ENCODE results near the gene GALNTL6.

GALNTL6 gene

DNA sequence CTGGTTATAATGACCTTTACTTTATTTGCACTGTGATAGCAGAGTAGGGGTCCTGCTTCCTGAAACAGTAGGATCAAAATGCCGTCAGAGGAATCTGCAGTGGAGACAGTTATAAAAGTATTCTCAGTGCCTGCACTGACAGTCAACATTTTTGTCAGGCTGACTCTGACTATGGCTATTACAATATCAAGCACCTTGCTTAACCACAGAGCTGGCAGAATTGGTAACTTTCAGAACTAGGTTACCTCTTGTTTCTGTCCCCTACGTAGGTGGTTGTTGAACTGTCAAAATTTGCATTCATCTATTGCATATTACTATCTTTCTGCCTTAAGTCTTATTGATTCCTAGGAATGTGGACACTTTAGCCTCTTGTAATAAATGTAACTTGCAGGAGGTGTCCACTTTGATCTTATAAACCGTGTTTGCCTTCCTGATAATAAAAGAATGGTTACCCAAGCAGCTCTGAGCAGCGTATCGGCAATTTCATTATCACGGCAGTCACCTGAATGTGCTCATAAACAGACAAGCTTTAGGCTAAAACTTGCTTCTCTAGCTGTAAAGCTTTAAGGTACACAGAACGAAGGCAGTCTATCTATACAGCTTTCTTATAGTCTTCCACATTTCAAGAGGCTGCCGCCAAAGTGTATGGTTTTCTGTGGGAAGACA lies 1002.4 kb downstream of the GALNTL6 start:
- no peak for DNase-seq (ENCODE audit: low read depth)
- no peak overlapping the region for H3K4me3 ChIP-seq (ENCODE audit: control insufficient read depth, low read depth, low read length)
- TF ChIP-seq, protein P1, sequence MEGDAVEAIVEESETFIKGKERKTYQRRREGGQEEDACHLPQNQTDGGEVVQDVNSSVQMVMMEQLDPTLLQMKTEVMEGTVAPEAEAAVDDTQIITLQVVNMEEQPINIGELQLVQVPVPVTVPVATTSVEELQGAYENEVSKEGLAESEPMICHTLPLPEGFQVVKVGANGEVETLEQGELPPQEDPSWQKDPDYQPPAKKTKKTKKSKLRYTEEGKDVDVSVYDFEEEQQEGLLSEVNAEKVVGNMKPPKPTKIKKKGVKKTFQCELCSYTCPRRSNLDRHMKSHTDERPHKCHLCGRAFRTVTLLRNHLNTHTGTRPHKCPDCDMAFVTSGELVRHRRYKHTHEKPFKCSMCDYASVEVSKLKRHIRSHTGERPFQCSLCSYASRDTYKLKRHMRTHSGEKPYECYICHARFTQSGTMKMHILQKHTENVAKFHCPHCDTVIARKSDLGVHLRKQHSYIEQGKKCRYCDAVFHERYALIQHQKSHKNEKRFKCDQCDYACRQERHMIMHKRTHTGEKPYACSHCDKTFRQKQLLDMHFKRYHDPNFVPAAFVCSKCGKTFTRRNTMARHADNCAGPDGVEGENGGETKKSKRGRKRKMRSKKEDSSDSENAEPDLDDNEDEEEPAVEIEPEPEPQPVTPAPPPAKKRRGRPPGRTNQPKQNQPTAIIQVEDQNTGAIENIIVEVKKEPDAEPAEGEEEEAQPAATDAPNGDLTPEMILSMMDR (conservative IDR thresholded peaks at IDR 0.05; ENCODE audit: control insufficient read depth, insufficient read depth, low read depth, low read length): no peak

DNA sequence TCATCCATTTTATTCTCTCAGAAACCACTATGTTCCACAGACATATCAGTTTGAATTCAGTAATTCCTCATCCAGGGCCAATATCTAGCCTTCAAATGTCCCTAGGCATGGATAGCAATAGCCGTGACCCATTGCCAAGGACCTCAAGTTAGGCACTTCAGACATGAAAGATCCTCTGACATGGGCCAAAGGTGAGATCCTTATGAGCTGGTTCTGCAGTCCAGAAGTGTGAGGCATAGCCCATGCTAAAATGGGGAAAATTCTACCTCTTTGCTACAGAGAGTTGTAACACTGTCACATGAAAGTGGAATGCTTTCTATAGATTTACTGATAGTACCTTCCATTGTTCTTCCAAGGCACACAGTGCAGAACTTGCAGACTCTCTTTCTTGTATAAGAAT lies 1005.7 kb downstream of the GALNTL6 start:
- TF ChIP-seq, protein P1 (conservative IDR thresholded peaks at IDR 0.05; ENCODE audit: control insufficient read depth, insufficient read depth, low read depth, low read length): no peak
- no peak for DNase-seq (ENCODE audit: low read depth)
- H3K4me3 ChIP-seq (ENCODE audit: control insufficient read depth, low read depth, low read length): no peak overlapping the region

DNA sequence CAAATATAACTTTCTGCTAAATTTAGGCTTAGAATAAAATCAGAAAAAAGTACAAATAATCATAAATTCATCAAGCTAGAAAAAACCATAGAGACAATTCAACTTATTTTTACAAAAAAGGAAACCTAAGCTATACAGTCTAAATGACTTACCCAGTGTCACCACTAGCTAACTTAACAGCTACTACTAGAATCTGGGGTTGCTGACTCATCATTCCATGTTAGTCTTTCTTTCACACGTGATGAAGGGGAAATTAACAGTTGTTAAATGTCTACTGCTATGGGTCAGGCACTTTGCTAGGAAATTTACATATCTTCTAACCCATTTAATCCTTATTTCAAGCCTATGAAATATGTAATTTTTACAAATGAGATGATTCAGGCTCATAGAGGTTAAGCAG lies 1006.1 kb downstream of the GALNTL6 start:
- no peak overlapping the region for H3K4me3 ChIP-seq (ENCODE audit: control insufficient read depth, low read depth, low read length)
- TF ChIP-seq, protein P1 (conservative IDR thresholded peaks at IDR 0.05; ENCODE audit: control insufficient read depth, insufficient read depth, low read depth, low read length): no peak
- DNase-seq (ENCODE audit: low read depth): no peak

DNA sequence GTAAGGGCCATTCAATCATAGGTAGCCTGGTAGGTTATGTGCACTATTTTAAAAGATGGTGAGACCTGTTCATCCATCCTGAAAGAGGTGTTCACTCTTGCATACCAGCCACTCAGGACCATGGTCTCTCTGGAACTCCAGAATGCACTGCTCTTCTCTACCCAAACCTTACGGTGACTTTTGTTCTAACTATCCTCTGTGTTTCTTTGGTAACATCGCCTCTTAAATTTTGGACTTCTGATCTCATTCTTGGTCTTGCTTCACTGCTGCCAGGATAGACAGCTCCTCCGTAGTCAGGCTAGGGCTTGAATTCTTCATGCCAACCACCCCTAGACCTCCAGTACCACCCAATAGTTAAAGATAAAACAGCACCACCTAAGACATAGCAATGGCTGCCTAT lies 1009.1 kb downstream of the GALNTL6 start:
- TF ChIP-seq, protein P1 (conservative IDR thresholded peaks at IDR 0.05; ENCODE audit: control insufficient read depth, insufficient read depth, low read depth, low read length): no peak
- no peak for DNase-seq (ENCODE audit: low read depth)
- no peak overlapping the region for H3K4me3 ChIP-seq (ENCODE audit: control insufficient read depth, low read depth, low read length)

DNA sequence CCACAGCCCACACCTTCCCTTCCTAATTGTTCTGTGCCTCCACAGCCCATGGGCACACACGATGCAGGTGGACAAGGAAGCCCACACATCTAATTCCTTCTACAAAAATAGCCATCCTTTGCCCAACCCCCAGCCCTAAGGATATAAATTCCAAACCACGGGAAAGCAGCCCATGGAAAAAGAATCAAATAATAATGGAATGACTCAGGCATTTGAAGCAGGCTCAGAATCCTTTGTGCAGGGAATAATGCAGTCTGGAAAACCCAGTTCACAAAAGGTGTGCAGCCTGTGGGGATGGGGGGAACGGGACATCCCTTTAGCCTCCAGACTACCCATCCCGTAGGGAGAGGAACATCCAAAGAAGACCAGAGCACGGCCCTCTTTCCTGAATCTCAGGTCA lies 1013.1 kb downstream of the GALNTL6 start:
- DNase-seq (ENCODE audit: low read depth): no peak

DNA sequence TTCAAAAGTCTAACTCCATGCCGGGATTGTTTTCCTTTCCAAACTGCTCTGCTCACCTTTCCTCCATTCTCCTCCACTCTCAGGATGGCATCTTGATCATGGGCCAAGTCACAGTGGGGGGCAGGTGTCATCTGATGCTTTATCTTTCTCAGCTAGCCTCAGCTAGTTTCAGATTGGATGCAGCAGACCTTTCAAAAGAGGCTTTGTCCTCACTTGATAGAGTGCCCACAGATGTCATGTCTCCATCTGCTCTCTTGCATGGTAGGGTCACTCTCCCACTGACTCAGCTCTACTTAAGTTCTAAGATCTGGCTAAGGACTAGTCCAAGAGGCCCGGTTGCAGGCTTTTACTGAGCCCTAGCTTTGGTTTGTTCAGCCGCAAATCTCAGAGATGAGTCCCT lies 1013.7 kb downstream of the GALNTL6 start:
- H3K4me3 ChIP-seq (ENCODE audit: control insufficient read depth, low read depth, low read length): no peak overlapping the region
- DNase-seq (ENCODE audit: low read depth): no peak
- TF ChIP-seq, protein P1 (conservative IDR thresholded peaks at IDR 0.05; ENCODE audit: control insufficient read depth, insufficient read depth, low read depth, low read length): no peak

More for the DNA sequence above, 1013.1 kb downstream of the GALNTL6 start:
- TF ChIP-seq, protein P1 (conservative IDR thresholded peaks at IDR 0.05; ENCODE audit: control insufficient read depth, insufficient read depth, low read depth, low read length): no peak
- H3K4me3 ChIP-seq (ENCODE audit: control insufficient read depth, low read depth, low read length): no peak overlapping the region
